Urothelium cell line (cell line): ENCODE measurements around the gene LARGE1.

Experiments used
- DNase-seq: peaks from one replicate; pipeline ENCODE4 v3.0.0; 2011; ENCODE audit warnings: low spot score, mixed read lengths
- FAIRE-seq: peaks from 2 replicates; lab custom pipeline; 2011; peaks lifted over from hg19 to GRCh38; lab: Jason Lieb, UNC

The LARGE1 gene

DNA sequence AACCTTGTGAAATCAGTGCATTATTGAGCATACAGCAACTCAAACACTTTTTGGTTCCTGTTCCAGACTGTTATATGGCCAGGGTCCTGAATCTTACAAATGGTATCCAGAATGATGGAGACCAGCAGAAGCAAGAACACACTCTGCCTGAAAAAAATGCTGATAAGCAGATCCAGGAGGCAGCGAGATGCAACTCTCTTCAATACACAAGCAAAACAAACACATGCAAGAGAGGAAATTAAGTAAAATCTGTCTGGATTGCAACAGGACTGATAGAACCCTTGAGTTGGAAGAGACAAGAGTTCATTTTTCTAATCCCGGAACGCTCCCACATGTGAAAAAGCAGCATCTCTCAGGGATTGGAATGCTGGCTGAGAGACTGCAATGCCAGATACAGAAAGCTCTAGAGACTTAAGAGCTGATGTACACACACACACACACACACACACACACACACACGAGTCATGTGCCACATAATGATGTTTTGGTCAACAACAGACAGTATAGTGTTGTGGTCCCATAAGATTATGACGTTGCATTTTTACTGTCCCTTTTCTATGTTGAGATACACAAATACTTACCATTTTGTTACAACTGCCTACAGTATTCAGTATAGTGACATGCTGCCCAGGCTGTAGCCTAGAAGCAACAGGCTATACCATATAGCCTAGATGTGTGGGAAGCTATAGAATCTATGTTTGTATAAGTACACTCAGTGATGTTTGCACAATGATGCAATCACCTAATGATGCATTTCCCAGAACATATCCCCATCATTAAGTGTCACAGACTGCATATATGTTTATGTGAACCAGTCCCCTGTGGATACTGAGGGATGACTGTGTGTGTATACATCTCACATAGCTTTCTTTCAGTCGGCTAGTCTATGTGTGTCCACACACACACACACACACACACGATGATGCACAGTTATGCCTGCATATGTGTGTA is 406.6 kb downstream of the LARGE1 start:
- DNase-seq (no peak), FAIRE-seq (no peak)

DNA sequence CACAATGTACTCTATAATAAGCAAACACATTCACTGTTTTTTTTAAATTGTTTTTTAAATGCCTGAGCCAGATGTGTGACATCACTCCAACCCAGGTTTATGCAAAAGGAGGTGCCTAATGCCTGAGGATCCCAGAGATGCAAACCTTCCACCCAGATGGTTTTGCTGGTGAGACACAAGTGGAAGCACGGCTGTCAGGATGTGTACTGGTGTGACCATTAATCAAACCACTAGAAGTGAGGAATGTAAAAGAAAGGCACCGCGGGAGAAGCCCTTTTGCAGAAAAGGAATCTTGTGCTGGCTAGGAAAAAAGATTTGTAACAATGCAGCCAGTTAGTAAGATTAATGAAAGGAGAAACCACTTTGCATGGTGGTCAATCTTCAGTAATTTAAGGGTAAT is 407.4 kb downstream of the LARGE1 start:
- no peak for DNase-seq

DNA sequence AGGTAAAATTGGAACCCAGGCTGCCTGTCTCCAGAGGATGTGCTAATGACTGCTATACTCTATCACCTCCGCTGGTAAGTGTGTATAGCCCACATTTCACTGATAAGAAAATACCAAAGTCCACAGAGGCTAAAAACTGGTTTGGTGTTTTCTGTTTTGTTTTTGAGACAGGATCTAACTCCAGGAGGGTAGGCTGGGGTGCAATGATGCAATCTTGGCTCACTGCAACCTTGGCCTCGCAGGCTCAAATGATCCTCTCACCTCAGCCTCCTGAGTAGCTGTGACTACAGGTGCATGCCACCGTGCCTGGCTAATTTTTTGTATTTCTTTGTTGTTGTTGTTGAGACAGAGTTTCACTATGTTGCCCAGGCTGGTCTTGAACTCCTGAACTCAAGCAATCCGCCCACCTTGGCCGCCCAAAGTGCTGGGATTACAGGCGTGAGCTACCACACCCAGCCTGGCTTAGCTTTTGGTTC is 409.8 kb downstream of the LARGE1 start:
- FAIRE-seq (no peak), DNase-seq (no peak)

More for the DNA sequence above, 407.4 kb downstream of the LARGE1 start:
- FAIRE-seq, result no peak

DNA sequence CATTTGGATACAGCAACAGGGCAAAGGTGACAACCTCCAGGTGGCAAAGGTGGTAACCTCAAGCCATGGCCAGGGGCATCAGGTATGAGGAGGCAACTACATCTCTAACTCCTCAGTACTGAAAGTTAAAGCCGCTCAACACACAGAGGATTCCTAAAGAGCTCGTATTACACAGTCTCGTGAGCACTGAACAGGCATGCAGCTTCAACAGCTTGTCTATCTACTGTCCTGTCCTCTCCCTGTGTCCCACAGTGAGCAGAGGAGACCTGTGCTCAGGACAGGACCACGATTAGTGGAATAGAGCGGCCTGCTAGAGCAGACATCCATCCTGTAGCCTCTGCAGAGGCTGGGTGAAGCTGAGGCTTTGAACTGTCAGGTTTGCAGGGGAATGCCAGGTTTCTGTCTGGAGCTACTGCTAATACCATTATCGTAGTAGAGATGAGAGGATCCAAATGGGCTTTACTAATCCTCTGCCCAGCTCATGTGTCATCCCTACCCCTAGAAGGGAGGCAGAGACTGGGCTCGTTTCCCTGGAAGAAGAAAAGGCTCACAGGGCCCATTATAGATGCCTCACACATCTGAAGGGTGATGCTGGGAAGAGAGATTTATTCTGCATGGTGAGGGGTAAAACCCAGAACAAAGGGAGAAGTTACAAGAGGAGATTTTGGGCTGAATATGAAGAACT is 415.2 kb downstream of the LARGE1 start:
- no peak for FAIRE-seq
- no peak for DNase-seq

DNA sequence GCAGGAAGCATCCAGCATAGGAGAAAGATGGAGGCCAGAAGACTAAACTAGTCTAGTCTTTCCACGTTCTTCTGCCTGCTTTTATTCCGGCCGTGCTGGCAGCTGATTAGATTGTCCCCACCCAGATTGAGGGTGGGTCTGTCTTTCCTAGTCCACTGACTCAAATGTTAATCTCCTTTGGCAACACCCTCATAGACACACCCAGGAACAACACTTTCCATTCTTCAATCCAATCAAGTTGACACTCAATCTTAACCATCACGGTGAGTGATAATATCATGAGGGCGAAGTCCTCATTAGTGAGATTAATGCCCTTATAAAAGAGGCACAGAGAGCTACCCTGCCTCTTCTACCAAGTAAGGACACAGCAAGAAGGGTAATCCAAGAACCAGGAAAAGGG is 424.2 kb downstream of the LARGE1 start:
- DNase-seq (no peak), FAIRE-seq (no peak)

DNA sequence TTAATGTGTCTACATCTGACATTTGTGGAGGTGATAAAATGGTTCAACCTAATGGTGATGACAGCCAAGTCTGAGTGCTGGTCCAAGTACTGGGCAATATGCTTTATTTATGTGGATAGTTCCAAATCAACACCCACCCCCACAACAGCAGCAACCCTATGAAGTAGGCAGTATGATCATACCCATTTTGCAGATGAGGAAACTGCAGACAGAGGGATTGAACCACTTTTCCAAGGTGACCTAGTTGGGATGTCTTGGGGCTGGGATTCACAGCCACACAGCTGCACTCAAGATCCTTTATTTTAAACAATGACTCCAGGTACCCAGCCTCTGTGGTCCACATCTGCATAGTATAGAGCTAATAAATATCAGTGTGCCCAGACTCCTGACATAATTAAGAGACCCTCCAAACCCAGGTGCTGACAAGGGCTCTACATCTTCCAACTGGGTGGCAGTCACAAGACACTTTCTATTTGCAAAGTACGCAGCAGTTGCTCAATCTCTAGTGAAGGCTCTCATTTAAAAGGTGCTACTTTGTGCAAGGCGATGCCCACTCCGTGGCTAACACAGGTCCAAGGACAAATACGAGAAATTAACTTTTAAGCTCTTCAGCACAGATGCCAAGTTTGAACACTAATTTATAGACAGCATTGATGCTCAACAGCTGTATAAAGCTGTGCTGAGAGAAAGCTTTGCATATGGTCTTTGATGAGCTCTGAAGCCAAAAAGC is 426.6 kb downstream of the LARGE1 start:
- DNase-seq (no peak), FAIRE-seq (no peak)

DNA sequence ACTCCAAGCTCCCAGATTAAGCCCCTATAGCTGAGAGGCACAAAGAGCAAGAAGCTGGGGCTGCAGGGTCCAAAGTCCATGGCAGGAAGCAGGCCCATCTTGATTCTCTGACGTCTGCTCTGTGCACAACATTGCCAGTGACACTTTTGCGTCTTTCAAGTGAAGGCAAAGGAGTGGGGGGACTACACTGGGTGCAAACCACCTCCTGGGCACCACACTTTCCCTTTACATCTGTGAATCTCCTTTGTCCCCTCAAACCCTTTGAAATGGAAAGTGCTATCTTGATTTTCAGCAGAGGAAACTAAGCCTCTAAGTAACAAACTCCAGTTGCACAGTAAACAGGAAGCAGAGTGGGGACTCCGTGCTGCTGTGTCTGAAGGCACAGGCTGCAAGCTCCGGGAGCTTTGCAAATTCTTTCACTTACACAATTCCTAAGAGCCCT is 428.0 kb downstream of the LARGE1 start:
- no peak for DNase-seq

DNA sequence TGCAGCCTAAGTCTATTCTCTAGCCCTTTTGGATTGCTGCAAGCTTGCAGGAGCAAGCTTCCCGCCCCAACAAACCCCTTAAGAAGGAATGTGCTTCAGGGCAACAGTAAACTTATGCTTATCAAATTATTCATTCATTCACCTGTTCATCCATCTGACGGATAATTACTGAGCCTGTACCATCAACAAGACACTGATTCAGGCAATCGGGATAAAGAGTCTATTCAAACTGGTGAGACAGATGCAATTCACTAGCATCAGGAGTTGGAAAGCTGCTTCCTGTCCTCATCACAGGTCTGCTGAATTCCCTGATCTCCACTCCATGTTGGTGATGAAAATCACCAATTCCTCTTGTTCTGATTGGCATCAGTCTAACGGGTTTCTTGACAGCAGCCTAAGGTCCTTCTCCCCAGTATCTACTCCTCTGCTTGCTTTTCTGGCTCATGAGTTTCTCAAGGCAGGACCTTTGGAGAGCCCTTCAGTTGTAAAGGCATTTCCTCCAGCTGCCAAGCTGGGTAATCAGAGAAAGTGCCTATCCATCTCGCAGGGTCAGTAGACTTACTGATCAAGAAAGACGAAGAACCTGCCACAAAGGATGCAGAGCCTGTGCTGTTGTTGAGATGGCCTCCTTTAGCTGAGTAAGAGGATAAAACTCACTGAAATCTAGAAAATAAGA is 433.1 kb downstream of the LARGE1 start:
- DNase-seq (no peak), FAIRE-seq (no peak)

More for the DNA sequence above, 428.0 kb downstream of the LARGE1 start:
- FAIRE-seq, result no peak

DNA sequence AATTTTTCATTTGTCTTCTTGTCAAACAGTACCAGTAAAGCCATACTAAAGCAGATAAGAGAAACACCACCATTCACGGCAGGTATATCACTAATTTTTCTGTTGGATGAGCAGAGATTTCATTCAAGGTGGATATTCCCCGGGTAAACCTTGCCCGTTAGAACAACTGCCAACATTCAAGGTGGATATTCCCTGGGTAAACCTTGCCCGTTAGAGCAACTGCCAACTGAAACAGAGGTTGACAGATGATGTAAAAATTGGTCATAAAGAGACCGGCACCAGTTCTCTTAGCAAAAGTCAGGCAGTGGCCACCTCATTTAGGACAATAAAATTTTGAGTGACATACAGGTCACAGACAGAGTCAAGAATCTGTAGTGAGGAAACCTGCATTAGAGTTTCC is 438.7 kb downstream of the LARGE1 start:
- no peak for DNase-seq
- FAIRE-seq, result no peak

DNA sequence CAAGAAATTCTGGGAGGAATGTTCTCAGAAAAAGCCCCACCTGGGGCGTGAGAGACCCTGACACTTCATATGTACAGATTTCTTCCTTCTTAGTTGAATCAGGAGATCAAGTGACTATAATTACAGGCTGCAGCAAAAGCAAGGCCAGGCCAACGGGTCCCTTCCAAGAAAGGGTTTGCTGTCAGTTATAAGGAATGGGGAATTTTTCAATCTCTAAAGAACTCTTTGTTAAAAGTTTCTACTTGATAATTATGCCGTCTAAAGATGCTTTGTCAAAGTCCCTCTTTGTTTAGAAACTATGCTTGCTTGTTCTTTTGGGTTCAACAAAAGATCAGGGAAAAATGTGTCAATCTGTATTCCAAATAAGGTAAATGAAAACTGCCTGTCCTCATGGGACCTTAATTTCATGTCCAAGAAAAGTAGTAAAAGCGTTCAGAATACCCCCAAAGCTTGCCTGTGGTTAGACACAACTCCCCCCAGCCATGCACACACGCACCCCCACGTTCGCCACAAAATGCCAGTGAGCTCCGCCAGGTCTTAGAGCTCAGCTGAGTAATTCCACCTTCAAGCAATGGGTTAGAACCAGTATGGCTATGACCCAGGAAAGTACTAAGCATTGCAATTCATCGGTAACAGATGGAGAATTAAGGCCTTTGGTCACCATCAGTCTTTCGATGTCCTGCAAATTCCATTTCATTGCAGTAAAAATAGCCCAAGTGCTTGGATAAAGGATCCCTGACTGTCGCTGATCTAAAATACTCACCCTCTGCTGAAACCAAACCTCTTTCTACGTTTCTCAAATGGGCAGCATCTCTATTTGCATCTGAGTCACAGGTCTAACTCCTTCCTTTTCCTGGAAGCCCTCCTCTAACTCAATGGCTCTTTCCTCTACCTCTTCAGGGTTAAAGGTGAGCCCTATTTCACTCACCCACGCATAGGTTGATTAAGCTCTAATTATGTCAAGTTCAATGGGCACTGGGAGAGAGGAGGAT is 442.9 kb downstream of the LARGE1 start:
- DNase-seq, result no peak
- no peak for FAIRE-seq

DNA sequence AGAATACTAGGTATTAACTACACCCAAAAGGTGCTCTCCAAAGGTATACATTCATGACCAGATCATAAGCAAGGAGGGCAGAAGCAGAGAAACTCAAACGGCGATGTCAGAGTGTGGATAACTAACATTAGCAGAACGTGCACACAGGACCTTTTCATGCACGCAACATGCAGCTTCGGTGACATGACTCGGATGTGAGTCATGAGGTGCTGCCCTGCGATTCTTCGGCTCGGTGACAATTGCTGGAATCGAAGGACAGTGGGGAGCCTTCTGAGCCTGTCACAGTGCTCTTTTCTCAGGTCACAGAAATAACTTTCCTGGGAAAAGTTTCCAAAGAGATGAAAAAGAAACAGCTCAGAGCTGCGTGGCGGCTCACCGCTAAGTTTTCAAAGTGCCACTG is 443.6 kb downstream of the LARGE1 start:
- DNase-seq (peak; percentile 39), FAIRE-seq (peak; percentile 30)

DNA sequence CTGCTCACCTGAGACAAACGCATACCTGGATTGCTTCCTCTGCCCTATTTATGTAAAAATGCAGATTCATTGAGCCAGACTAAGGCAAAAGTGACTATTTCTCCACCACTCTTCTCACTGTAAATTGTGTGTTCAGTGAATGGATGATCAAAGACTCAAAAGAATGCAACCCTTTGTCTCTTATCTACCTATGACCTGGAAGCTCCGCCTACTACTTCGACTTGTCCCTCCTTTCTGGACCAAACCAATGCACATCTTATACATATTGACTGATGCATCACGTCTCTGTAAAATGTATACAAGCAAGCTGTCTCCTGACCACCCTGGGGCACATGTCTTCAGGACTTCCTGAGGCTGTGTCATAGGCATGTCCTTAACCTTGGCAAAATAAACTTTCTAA is 444.1 kb downstream of the LARGE1 start:
- DNase-seq (no peak), FAIRE-seq (no peak)

DNA sequence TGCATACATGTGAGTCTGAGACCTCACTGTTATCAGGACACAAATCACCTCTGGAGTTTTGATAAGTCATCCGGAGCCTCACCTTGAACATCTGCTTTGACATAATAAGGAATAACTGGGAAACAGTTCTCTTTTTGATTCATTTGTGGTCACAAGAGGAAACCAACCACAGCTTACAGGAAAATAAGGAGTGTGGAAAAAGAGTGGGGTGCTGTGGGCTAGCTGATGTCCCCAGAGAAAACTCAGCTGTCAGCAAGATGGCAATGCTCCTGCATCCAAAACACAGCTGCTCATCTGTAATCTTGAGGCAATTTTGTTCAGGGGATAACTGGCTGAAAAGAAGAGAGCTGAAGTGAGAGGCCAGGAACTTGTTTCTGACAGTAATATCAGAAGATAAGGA is 445.7 kb downstream of the LARGE1 start:
- no peak for FAIRE-seq

DNA sequence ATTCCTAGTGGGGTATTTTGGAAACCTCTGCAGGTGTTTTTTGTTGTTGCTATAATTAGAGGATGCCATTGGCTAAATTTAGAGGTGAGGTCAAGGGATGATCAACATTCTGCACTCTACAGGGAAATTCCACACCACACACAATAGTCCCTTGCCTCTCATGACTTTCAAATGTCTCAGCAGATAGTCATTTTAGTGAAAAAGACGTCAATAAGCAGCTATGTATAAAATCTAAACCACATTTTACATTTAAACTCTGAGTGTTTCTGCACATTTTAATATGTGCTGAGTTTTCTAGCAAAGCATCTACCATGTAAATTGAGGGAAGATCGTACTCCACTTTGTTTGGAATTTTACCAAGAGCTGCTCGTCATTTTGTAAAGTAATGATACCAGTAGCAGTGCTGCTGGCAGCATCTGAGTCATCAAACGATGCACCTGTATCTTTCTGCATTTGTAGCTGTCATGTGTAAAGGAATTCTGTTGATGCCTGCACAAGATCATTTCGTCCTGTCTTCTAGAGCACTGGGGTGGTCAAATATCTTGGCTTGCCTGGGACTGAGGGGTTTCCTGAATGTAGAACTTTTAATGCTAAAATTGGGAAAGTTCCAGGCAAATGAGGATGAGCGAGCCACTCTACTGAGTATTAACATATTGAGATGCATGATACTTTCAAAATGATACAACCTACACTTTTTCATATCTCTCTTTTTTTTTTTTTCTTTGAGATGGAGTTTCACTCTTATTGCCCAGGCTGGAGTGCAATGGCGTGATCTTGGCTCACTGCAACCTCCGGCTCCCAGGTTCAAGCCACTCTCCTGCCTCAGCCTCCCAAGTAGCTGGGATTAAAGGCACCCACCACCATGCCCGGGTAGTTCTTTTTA is 447.6 kb downstream of the LARGE1 start:
- FAIRE-seq (no peak), DNase-seq (peak; percentile 22)

More for the DNA sequence above, 445.7 kb downstream of the LARGE1 start:
- no peak for DNase-seq

DNA sequence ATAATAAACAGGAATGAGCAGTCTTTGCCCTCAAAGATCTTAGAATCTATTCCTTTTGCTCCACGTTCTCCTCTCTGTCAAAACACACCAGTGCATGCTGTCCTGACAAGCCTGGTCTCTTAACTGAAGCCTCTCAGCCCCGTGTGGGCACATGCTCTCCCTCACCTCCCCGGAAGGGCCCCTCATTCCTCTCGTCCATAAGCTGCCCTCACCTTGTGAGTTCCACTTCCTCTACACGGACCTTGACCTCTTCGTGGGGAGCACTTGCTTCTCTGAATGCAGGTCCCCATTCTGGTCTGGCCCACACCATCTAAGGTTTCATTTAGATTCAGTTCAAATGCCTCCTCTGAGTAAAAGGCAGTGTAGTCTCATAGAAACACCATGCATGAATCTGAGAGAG is 449.8 kb downstream of the LARGE1 start:
- FAIRE-seq (no peak), DNase-seq (no peak)

DNA sequence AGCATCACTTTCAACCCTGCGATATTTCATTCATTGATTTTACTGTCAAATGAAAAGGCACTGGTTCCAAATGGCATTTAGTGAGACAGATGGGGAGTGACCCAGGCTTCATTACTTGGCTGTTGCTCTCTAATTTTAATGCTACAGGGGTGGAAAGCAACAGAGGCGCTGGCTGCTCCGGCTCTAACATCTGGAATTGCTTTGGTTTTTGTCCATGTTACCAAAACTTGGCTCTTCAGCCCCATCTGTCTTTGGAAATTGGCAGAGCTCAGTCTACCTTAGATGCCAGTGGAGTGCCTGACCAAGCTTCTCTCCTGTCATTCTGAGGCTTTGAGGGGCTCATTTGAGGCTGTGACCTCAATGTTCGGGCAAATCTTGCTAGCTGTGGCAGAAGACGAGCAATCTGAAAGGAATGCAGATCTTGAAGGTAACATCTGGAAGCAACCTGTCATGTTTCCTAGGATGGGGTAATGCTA is 452.6 kb downstream of the LARGE1 start:
- FAIRE-seq (no peak), DNase-seq (no peak)

DNA sequence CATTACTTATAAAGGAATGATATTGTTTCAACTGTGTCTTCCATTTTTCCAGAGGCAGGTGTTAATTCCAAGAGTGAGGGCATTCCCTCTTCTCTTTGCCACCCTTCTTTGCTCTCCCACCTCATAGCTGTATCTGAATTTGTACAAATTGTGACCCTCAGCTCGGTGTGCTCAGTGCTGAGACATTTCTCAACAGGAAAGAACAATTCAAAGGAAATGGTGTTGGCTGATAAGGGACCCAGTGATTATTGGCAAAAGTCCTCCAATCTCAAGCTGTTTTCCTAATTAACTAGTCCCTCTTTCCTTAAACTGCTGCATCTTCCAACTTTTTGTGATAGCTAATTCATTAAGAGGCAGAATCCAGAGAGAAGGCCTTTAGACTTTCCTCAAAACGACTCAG is 453.2 kb downstream of the LARGE1 start:
- DNase-seq (no peak), FAIRE-seq (no peak)

DNA sequence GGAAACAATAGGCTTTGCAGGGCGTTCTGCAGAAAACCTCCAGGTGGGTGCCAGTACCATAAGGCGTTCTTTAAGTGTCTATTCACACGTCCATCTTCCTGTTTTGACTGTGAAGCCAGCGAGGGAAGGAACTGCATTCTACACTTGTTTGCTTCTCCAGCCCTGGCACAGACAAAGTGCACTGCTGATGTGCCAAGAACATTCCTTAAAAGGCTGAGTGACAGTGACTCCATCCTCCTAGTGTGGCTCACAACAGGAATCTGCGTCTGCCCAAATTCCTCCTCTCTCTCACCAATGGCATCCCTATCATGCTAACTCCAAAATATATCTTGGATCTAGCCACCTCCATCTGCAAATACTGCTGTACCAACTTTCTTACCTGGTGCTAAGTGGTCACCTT is 454.7 kb downstream of the LARGE1 start:
- DNase-seq, result no peak
- no peak for FAIRE-seq
